IMR-90 (cell line): ENCODE data around the gene ANO10. TPM values are rescaled to one million over a fixed set of nuclear protein-coding genes. Genes with fewer than 3 reads are reported as not detected.

Experiments
- ATAC-seq: fragments of 200-7000 bp; cut with Tn5 transposase; 2 replicates; pipeline ENCODE4 v1.9.1; 2020; ENCODE audit warnings: low read depth, mild to moderate bottlenecking, moderate library complexity
- BruUV-seq: library from RNA; stranded (reverse); fragments of 400-500 nt; replicated peaks from 2 replicates; lab custom pipeline; 2021; lab: Mats Ljungman, UMichigan
- CTCF ChIA-PET: fragments of 300-600 bp; formaldehyde crosslinking; extraction: SDS; loops from one replicate; lab custom pipeline; 2021; ENCODE audit warnings: antibody characterized with exemption; lab: Yijun Ruan, JAX
- POLR2A ChIA-PET: fragments of 300-600 bp; sonication (Branson Sonifier 250); formaldehyde crosslinking; loops from one replicate; lab custom pipeline; 2022; ENCODE audit warnings: antibody characterized with exemption; ENCODE audit not compliant: unreplicated experiment; lab: Charles Lee
- DNase-seq: peaks from one replicate; pipeline ENCODE4 v3.0.0; 2013
- H2AFZ ChIP-seq: replicated peaks from 2 replicates; pipeline ENCODE3; 2013; ENCODE audit warnings: low read length, mild to moderate bottlenecking; ENCODE audit not compliant: poor library complexity
- H2AK5ac ChIP-seq: 2 replicates; pipeline ENCODE4 v1.6.1; 2013; ENCODE audit warnings: low read depth, low read length, inconsistent platforms
- H2AK9ac ChIP-seq: replicated peaks from 2 replicates; pipeline ENCODE3; 2013; ENCODE audit warnings: mild to moderate bottlenecking, low read depth, low read length, moderate library complexity; ENCODE audit not compliant: poor library complexity
- H2BK120ac ChIP-seq: 2 replicates; pipeline ENCODE4 v1.6.1; 2013; ENCODE audit warnings: low read depth, low read length, inconsistent platforms
- H2BK15ac ChIP-seq: 3 replicates; pipeline ENCODE4 v1.6.1; 2013; ENCODE audit warnings: low read depth, low read length, inconsistent platforms
- H2BK20ac ChIP-seq: 2 replicates; pipeline ENCODE4 v1.6.1; 2013; ENCODE audit warnings: low read depth, mild to moderate bottlenecking, inconsistent platforms, low read length, moderate library complexity
- H2BK5ac ChIP-seq: 2 replicates; pipeline ENCODE4 v1.6.1; 2013; ENCODE audit warnings: mild to moderate bottlenecking, low read depth, low read length, inconsistent platforms; ENCODE audit not compliant: poor library complexity, severe bottlenecking
- H3K14ac ChIP-seq: replicated peaks from 2 replicates; pipeline ENCODE4 v1.6.1; 2013; ENCODE audit warnings: low read depth, low read length, inconsistent platforms
- H3K18ac ChIP-seq: 2 replicates; pipeline ENCODE4 v1.6.1; 2013; ENCODE audit warnings: low read depth, low read length, control low read depth
- H3K23ac ChIP-seq: 2 replicates; pipeline ENCODE4 v1.6.1; 2013; ENCODE audit warnings: low read depth, low read length, inconsistent platforms
- H3K27ac ChIP-seq: 2 replicates; pipeline ENCODE4 v1.5.1; 2013; ENCODE audit warnings: mild to moderate bottlenecking, control low read depth, low read length; ENCODE audit not compliant: insufficient read depth
- H3K27me3 ChIP-seq: 2 replicates; pipeline ENCODE4 v1.6.1; 2013; ENCODE audit warnings: low read length; ENCODE audit not compliant: control insufficient read depth, insufficient read depth
- H3K36me3 ChIP-seq: 2 replicates; pipeline ENCODE4 v1.6.1; 2013; ENCODE audit warnings: low read length, mixed read lengths; ENCODE audit not compliant: control insufficient read depth, insufficient read depth
- H3K4ac ChIP-seq: 2 replicates; pipeline ENCODE4 v1.6.1; 2013; ENCODE audit warnings: low read depth, low read length, inconsistent platforms
- H3K4me1 ChIP-seq: 2 replicates; pipeline ENCODE4 v1.6.1; 2013; ENCODE audit warnings: low read length, mixed read lengths; ENCODE audit not compliant: control insufficient read depth, insufficient read depth
- H3K4me2 ChIP-seq: 2 replicates; pipeline ENCODE4 v1.6.1; 2013; ENCODE audit warnings: low read depth, mild to moderate bottlenecking, control low read depth, low read length, moderate library complexity
- H3K4me3 ChIP-seq: 2 replicates; pipeline ENCODE4 v1.5.1; 2013; ENCODE audit warnings: low read depth, mild to moderate bottlenecking, control low read depth, low read length, moderate library complexity; ENCODE audit not compliant: insufficient read depth
- H3K56ac ChIP-seq: 2 replicates; pipeline ENCODE4 v1.6.1; 2013; ENCODE audit warnings: low read length, inconsistent platforms; ENCODE audit not compliant: insufficient read depth; ENCODE audit errors: extremely low read depth
- H3K79me1 ChIP-seq, 2 experiments: 2 replicates each; pipeline ENCODE4 v1.6.1; 2013; ENCODE audit warnings: low read length in 2 of 2, inconsistent platforms in 1 of 2, low read depth in 1 of 2
- H3K9ac ChIP-seq: 2 replicates; pipeline ENCODE4 v1.6.1; 2013; ENCODE audit warnings: low read depth, low read length, control low read depth
- H3K9me1 ChIP-seq: 2 replicates; pipeline ENCODE4 v1.6.1; 2013; ENCODE audit warnings: low read length, inconsistent platforms; ENCODE audit not compliant: insufficient read depth
- H3K9me3 ChIP-seq: 2 replicates; pipeline ENCODE4 v1.6.1; 2013; ENCODE audit warnings: low read length; ENCODE audit not compliant: control insufficient read depth, insufficient read depth
- H4K20me1 ChIP-seq: 2 replicates; pipeline ENCODE4 v1.6.1; 2013; ENCODE audit warnings: low read length, inconsistent platforms; ENCODE audit not compliant: insufficient read depth
- H4K5ac ChIP-seq: 2 replicates; pipeline ENCODE4 v1.6.1; 2013; ENCODE audit warnings: mild to moderate bottlenecking, low read depth, low read length, control low read depth
- H4K8ac ChIP-seq, 2 experiments: 2 replicates each; pipeline ENCODE4 v1.6.1; 2013; ENCODE audit warnings: low read depth in 2 of 2, low read length in 2 of 2, control low read depth in 1 of 2, inconsistent platforms in 1 of 2
- H4K91ac ChIP-seq: 2 replicates; pipeline ENCODE4 v1.6.1; 2013; ENCODE audit warnings: low read depth, low read length, inconsistent platforms; ENCODE audit not compliant: insufficient read depth
- BHLHE40 ChIP-seq: fragments of 150-350 bp; IDR thresholded peaks from 2 replicates; pipeline ENCODE4 v1.6.1; 2016; ENCODE audit warnings: mild to moderate bottlenecking, low read depth, low read length
- CEBPB ChIP-seq: IDR thresholded peaks from 2 replicates; pipeline ENCODE4 v1.6.1; 2012; ENCODE audit warnings: low read depth, low read length, improper control_type of control experiment
- CHD1 ChIP-seq: IDR thresholded peaks from 2 replicates; pipeline ENCODE4 v1.6.1; 2012; ENCODE audit warnings: low read depth, low read length, improper control_type of control experiment
- FOS ChIP-seq: fragments of 150-350 bp; IDR thresholded peaks from 2 replicates; pipeline ENCODE4 v1.6.1; 2016; ENCODE audit warnings: low read depth, low read length
- MAFK ChIP-seq: IDR thresholded peaks from 2 replicates; pipeline ENCODE4 v1.6.1; 2012; ENCODE audit warnings: low read depth, low read length, improper control_type of control experiment
- MAZ ChIP-seq: IDR thresholded peaks from 2 replicates; pipeline ENCODE4 v1.6.1; 2012; ENCODE audit warnings: low read depth, mild to moderate bottlenecking, low read length, improper control_type of control experiment, moderate library complexity, borderline replicate concordance
- MXI1 ChIP-seq: IDR thresholded peaks from 2 replicates; pipeline ENCODE4 v1.6.1; 2012; ENCODE audit warnings: low read depth, mild to moderate bottlenecking, low read length, moderate library complexity, borderline replicate concordance
- NFE2L2 ChIP-seq: fragments of 150-350 bp; IDR thresholded peaks from 2 replicates; pipeline ENCODE4 v1.6.1; 2016; ENCODE audit warnings: low read depth, mild to moderate bottlenecking, low read length
- RAD21 ChIP-seq: IDR thresholded peaks from 2 replicates; pipeline ENCODE4 v1.6.1; 2012; ENCODE audit warnings: low read length, improper control_type of control experiment
- RCOR1 ChIP-seq: IDR thresholded peaks from 2 replicates; pipeline ENCODE4 v1.6.1; 2012; ENCODE audit warnings: mild to moderate bottlenecking, low read length, improper control_type of control experiment; ENCODE audit not compliant: insufficient replicate concordance
- RFX5 ChIP-seq: IDR thresholded peaks from 2 replicates; pipeline ENCODE4 v1.8.0; 2012; ENCODE audit warnings: low read depth, mild to moderate bottlenecking, low read length, moderate library complexity
- SMC3 ChIP-seq: fragments of 150-350 bp; IDR thresholded peaks from 2 replicates; pipeline ENCODE4 v1.6.1; 2016; ENCODE audit warnings: low read depth, mild to moderate bottlenecking, antibody characterized with exemption, low read length, moderate library complexity
- WGBS, 2 experiments: methylation state at CpG; one replicate each; pipeline versions ENCODE4 v1.1.5 to v1.1.7; 2013; ENCODE audit warnings: missing lambda C conversion rate in 2 of 2; ENCODE audit not compliant: insufficient read length in 1 of 2; ENCODE audit errors: extremely low coverage in 2 of 2; 5-methylcytosine and 5-hydroxymethylcytosine counted together
- dilution Hi-C: fragments of 300-500 bp; cut with HindIII; formaldehyde crosslinking; loops from one replicate; pipeline ENCODE4 v1.14.3; 2018; ENCODE audit warnings: low sequenced_read_pairs; ENCODE audit not compliant: unreplicated experiment
- in situ Hi-C: fragments of 300-500 bp; cut with MboI; formaldehyde crosslinking; loops from 3 replicates; pipeline ENCODE4 v1.14.3; 2019; ENCODE audit warnings: low sequenced_read_pairs, inconsistent platforms, mixed read lengths
- intact Hi-C: fragments of 100-400 bp; cut with micrococcal nuclease; formaldehyde crosslinking; loops from 2 replicates; pipeline ENCODE4 v1.10.0; 2022
- polyA plus RNA-seq, 3 experiments: library from polyadenylated mRNA; depleted of rRNA; stranded (reverse); fragments of >200 nt; gene quantifications; 2 replicates each; pipeline ENCODE4 v1.2.3, GENCODE V29; 2012; ENCODE audit warnings: low replicate concordance in 1 of 3
- total RNA-seq: library from RNA; depleted of rRNA; stranded (reverse); fragments of >200 nt; gene quantifications from 2 replicates; pipeline ENCODE4 v1.2.3, GENCODE V29; 2012
- TF ChIP-seq, protein P1 (sequence below): conservative IDR thresholded peaks from 2 replicates; pipeline ENCODE4 v1.5.1; 2012; ENCODE audit warnings: mild to moderate bottlenecking, low read depth, low read length, improper control_type of control experiment
- TF ChIP-seq, protein P2 (sequence below): fragments of 150-350 bp; IDR thresholded peaks from 2 replicates; pipeline ENCODE4 v1.6.1; 2017; ENCODE audit warnings: mild to moderate bottlenecking, antibody characterized with exemption, low read length, low read depth

ANO10 gene
- total and polyA plus RNA-seq, 2 of the 4 experiments (the other 2 are of a cell fraction): 28.5 to 41.6 TPM

DNA sequence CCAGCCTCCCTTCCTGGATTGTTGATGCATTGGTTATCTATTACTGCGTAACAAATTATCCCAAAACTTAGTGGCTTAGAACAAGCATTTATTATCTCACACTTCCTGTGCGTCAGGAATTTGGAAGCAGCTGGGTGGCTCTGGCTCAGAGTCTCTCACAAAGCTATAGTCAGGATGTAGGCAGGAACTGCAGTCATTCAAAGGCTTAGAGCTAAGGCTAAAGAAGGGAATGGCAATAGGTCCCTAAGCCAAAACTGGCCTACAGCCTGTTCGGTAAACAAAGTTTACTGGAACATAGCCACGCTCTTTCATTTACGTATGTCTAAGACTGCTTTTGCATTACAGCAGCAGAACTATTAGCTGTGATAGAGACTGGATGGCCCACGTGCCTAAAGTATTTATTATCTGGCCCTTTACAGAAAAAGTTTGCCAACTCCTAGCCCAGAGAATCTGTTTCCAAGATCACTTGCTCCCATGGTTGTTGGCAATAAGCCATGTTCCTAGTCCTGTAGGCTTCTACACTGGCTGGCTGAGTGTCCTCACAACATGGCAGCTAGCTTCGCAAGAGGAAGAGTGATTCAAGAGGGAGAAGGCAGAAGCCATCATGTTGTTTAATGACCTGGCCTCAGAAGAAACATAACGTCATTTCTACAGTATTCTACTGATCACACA, 203.1 kb downstream of the ANO10 start:
- H4K20me1 ChIP-seq: no peaks in the 10 kb centered on the region
- no peak overlapping the region for H2BK5ac ChIP-seq
- dilution Hi-C loops (no loop called here), in situ Hi-C loops (no loop called here), intact Hi-C loops (no loop called here)
- H3K4me2 ChIP-seq: no peak overlapping the region
- TF ChIP-seq, protein P1, sequence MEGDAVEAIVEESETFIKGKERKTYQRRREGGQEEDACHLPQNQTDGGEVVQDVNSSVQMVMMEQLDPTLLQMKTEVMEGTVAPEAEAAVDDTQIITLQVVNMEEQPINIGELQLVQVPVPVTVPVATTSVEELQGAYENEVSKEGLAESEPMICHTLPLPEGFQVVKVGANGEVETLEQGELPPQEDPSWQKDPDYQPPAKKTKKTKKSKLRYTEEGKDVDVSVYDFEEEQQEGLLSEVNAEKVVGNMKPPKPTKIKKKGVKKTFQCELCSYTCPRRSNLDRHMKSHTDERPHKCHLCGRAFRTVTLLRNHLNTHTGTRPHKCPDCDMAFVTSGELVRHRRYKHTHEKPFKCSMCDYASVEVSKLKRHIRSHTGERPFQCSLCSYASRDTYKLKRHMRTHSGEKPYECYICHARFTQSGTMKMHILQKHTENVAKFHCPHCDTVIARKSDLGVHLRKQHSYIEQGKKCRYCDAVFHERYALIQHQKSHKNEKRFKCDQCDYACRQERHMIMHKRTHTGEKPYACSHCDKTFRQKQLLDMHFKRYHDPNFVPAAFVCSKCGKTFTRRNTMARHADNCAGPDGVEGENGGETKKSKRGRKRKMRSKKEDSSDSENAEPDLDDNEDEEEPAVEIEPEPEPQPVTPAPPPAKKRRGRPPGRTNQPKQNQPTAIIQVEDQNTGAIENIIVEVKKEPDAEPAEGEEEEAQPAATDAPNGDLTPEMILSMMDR: no peak
- no peak for TF ChIP-seq NFE2L2
- TF ChIP-seq CHD1: no peak
- TF ChIP-seq BHLHE40: no peak
- TF ChIP-seq RCOR1: no peak
- TF ChIP-seq CEBPB: no peak
- TF ChIP-seq, protein P2, sequence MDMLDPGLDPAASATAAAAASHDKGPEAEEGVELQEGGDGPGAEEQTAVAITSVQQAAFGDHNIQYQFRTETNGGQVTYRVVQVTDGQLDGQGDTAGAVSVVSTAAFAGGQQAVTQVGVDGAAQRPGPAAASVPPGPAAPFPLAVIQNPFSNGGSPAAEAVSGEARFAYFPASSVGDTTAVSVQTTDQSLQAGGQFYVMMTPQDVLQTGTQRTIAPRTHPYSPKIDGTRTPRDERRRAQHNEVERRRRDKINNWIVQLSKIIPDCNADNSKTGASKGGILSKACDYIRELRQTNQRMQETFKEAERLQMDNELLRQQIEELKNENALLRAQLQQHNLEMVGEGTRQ: no peak
- TF ChIP-seq FOS: no peak
- no peak for TF ChIP-seq SMC3
- TF ChIP-seq RAD21: no peak
- no peak for TF ChIP-seq MAFK
- no peak for TF ChIP-seq RFX5
- TF ChIP-seq MXI1: no peak
- no peak for TF ChIP-seq MAZ
- no peak overlapping the region for H3K4me3 ChIP-seq
- no peak overlapping the region for H4K91ac ChIP-seq
- no peak overlapping the region for H3K56ac ChIP-seq
- no peak overlapping the region for H3K14ac ChIP-seq
- H3K27me3 ChIP-seq: no peaks in the 10 kb centered on the region
- H3K4me1 ChIP-seq: peaks cover 3% of the 10 kb centered on the region; the same call in 1 of the 2 replicates
- H2AK5ac ChIP-seq: no peak overlapping the region
- H3K4ac ChIP-seq: no peak overlapping the region
- no CpG with 5 or more reads among the region's 8 CpGs for WGBS, 2 experiments
- H3K23ac ChIP-seq: no peak overlapping the region
- no peaks in the 10 kb centered on the region for H3K9me1 ChIP-seq
- H4K8ac ChIP-seq: no peak overlapping the region
- H2BK20ac ChIP-seq: no peak overlapping the region
- peaks cover 0 to 3% of the 10 kb centered on the region in 2 experiments; a peak in 1 of 4 replicates for H3K79me1 ChIP-seq
- POLR2A ChIA-PET: no interaction called here
- no peak overlapping the region for H2AK9ac ChIP-seq
- ATAC-seq (peak; percentile 60), DNase-seq (peak; percentile 71)
- no peak overlapping the region for H2AFZ ChIP-seq
- CTCF ChIA-PET: interaction anchor here (0.6 kb wide), 1 partner anchor 144 kb away, joined by 3 read pairs; no protein-coding TSS in a partner anchor
- H4K5ac ChIP-seq: no peak overlapping the region
- no peak overlapping the region; the same call in 1 of the 2 replicates for H3K27ac ChIP-seq
- H3K36me3 ChIP-seq: no peaks in the 10 kb centered on the region
- BruUV-seq: no TSS peak
- H3K9me3 ChIP-seq: no peaks in the 10 kb centered on the region
- H3K9ac ChIP-seq: no peak overlapping the region
- no peak overlapping the region for H2BK120ac ChIP-seq
- no peak overlapping the region for H2BK15ac ChIP-seq
- no peak overlapping the region for H3K18ac ChIP-seq
